ENCODE measurements around the gene NTF4.

The NTF4 gene

GRCh38 chr19:49067554-49067953, 2.9 kb upstream of the NTF4 start:
- TF ChIP-seq CTCF (IDR thresholded peaks at IDR 0.05; ENCODE audit: insufficient read depth, low read length) (no peak), POLR2AphosphoS5 (IDR thresholded peaks at IDR 0.05; ENCODE audit: low read depth) (no peak), SPI1 (IDR thresholded peaks at IDR 0.05; ENCODE audit: borderline replicate concordance, low read depth) (no peak)
- TF ChIP-seq, protein P1, sequence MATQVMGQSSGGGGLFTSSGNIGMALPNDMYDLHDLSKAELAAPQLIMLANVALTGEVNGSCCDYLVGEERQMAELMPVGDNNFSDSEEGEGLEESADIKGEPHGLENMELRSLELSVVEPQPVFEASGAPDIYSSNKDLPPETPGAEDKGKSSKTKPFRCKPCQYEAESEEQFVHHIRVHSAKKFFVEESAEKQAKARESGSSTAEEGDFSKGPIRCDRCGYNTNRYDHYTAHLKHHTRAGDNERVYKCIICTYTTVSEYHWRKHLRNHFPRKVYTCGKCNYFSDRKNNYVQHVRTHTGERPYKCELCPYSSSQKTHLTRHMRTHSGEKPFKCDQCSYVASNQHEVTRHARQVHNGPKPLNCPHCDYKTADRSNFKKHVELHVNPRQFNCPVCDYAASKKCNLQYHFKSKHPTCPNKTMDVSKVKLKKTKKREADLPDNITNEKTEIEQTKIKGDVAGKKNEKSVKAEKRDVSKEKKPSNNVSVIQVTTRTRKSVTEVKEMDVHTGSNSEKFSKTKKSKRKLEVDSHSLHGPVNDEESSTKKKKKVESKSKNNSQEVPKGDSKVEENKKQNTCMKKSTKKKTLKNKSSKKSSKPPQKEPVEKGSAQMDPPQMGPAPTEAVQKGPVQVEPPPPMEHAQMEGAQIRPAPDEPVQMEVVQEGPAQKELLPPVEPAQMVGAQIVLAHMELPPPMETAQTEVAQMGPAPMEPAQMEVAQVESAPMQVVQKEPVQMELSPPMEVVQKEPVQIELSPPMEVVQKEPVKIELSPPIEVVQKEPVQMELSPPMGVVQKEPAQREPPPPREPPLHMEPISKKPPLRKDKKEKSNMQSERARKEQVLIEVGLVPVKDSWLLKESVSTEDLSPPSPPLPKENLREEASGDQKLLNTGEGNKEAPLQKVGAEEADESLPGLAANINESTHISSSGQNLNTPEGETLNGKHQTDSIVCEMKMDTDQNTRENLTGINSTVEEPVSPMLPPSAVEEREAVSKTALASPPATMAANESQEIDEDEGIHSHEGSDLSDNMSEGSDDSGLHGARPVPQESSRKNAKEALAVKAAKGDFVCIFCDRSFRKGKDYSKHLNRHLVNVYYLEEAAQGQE (IDR thresholded peaks at IDR 0.05; ENCODE audit: insufficient replicate concordance, low read depth): no peak
- no peak overlapping the region for H3K4me3 ChIP-seq (replicated peaks; ENCODE audit: insufficient read depth, low read length)
- H3K27me3 ChIP-seq (ENCODE audit: insufficient read depth, poor library complexity, severe bottlenecking): peaks cover 49% of the 10 kb centered on the region
- DNase-seq (ENCODE audit: low read depth in 1 of 2, low spot score in 1 of 2): no peak
- no peak overlapping the region for H3K27ac ChIP-seq (replicated peaks)

GRCh38 chr19:49065905-49066512, 1.4 kb upstream of the NTF4 start:
- Histone ChIP-seq H3K4me3 (replicated peaks; ENCODE audit: insufficient read depth, low read length) (no peak overlapping the region), H3K27ac (replicated peaks) (no peak overlapping the region), H3K27me3 (ENCODE audit: insufficient read depth, poor library complexity, severe bottlenecking) (peaks cover 52% of the 10 kb centered on the region)
- TF ChIP-seq, protein P1 (IDR thresholded peaks at IDR 0.05; ENCODE audit: insufficient replicate concordance, low read depth): no peak
- TF ChIP-seq GABPA (IDR thresholded peaks at IDR 0.05; ENCODE audit: low read depth): no peak
- TF ChIP-seq POLR2AphosphoS5 (IDR thresholded peaks at IDR 0.05; ENCODE audit: low read depth): no peak
- TF ChIP-seq CTCF (IDR thresholded peaks at IDR 0.05; ENCODE audit: insufficient read depth, low read length): no peak
- TF ChIP-seq SPI1 (IDR thresholded peaks at IDR 0.05; ENCODE audit: borderline replicate concordance, low read depth): no peak
- DNase-seq (ENCODE audit: low read depth in 1 of 2, low spot score in 1 of 2): no peak

- Histone ChIP-seq H3K27ac (replicated peaks) (no peak overlapping the region), H3K4me3 (replicated peaks; ENCODE audit: insufficient read depth, low read length) (no peak overlapping the region), H3K27me3 (ENCODE audit: insufficient read depth, poor library complexity, severe bottlenecking) (peaks cover 61% of the 10 kb centered on the region)
- TF ChIP-seq CTCF (IDR thresholded peaks at IDR 0.05; ENCODE audit: insufficient read depth, low read length): no peak
- TF ChIP-seq GABPA (IDR thresholded peaks at IDR 0.05; ENCODE audit: low read depth): no peak
- no peak for DNase-seq (ENCODE audit: low read depth in 1 of 2, low spot score in 1 of 2)
Observed at GRCh38 chr19:49064029-49064629, 489 bp downstream of the NTF4 start.

GRCh38 chr19:49061445-49061844, 3.2 kb downstream of the NTF4 start:
- Histone ChIP-seq H3K27me3 (ENCODE audit: insufficient read depth, poor library complexity, severe bottlenecking) (peaks cover 75% of the 10 kb centered on the region), H3K27ac (replicated peaks) (no peak overlapping the region), H3K4me3 (replicated peaks; ENCODE audit: insufficient read depth, low read length) (no peak overlapping the region)
- DNase-seq (ENCODE audit: low read depth in 1 of 2, low spot score in 1 of 2): no peak
- TF ChIP-seq CTCF (IDR thresholded peaks at IDR 0.05; ENCODE audit: insufficient read depth, low read length) (no peak), POLR2AphosphoS5 (IDR thresholded peaks at IDR 0.05; ENCODE audit: low read depth) (no peak)
- TF ChIP-seq, protein P1 (IDR thresholded peaks at IDR 0.05; ENCODE audit: insufficient replicate concordance, low read depth): no peak
